Small intestine (tissue), 7 donors: Measurements from ENCODE around the gene NDUFA11. TPM values are rescaled to one million over a fixed set of nuclear protein-coding genes. Genes with fewer than 3 reads are reported as not detected.
A peak's percentile ranks its signal among the peaks of the same experiment; 100 is the strongest.
"Not testable (repeated sequence)": the region's sequence is repeated elsewhere in the genome, so short reads cannot be mapped to it uniquely, and the experiment has no call there.

Experiments
- DNase-seq, 2 donors: peaks; one replicate each; pipeline versions ENCODE4 v3.0.0 to v3.0.0-alpha.2; 2013
- FAIRE-seq: peaks from 2 replicates; lab custom pipeline; 2012; peaks lifted over from hg19 to GRCh38; lab: Jason Lieb, UNC
- H3K27ac ChIP-seq, 3 donors: one replicate each; pipeline ENCODE4 v1.5.1; 2013; ENCODE audit warnings: low read length in 2 of 3, mild to moderate bottlenecking in 2 of 3, control low read depth in 1 of 3, inconsistent platforms in 1 of 3, low read depth in 1 of 3, moderate library complexity in 1 of 3
- H3K27me3 ChIP-seq, 3 donors: one replicate each; pipeline ENCODE4 v1.6.1; 2013; ENCODE audit warnings: low read length in 3 of 3, inconsistent platforms in 1 of 3; ENCODE audit not compliant: control insufficient read depth in 3 of 3, insufficient read depth in 3 of 3
- H3K36me3 ChIP-seq, 3 donors: one replicate each; pipeline ENCODE4 v1.6.1; 2013; ENCODE audit warnings: low read length in 3 of 3, inconsistent platforms in 1 of 3, low read depth in 1 of 3, mild to moderate bottlenecking in 1 of 3, moderate library complexity in 1 of 3; ENCODE audit not compliant: control insufficient read depth in 3 of 3, insufficient read depth in 2 of 3
- H3K4me1 ChIP-seq, 3 donors: one replicate each; pipeline ENCODE4 v1.6.1; 2013; ENCODE audit warnings: low read length in 2 of 3, inconsistent platforms in 1 of 3, low read depth in 1 of 3, mild to moderate bottlenecking in 1 of 3, moderate library complexity in 1 of 3; ENCODE audit not compliant: control insufficient read depth in 3 of 3, insufficient read depth in 2 of 3
- H3K4me3 ChIP-seq, 3 donors: one replicate each; pipeline ENCODE4 v1.5.1; 2013; ENCODE audit warnings: low read length in 3 of 3, control low read depth in 1 of 3, inconsistent platforms in 1 of 3, low read depth in 1 of 3, mild to moderate bottlenecking in 1 of 3, moderate library complexity in 1 of 3
- H3K9me3 ChIP-seq, 2 donors: one replicate each; pipeline ENCODE4 v1.6.1; 2013; ENCODE audit warnings: low read depth in 1 of 2, low read length in 1 of 2; ENCODE audit not compliant: control insufficient read depth in 2 of 2, insufficient read depth in 1 of 2
- WGBS, 3 donors: extraction: QIAGEN DNeasy Blood & Tissue Kit; methylation state at CpG; one replicate each; pipeline ENCODE4 v1.1.7; 2013; 5-methylcytosine and 5-hydroxymethylcytosine counted together
- polyA plus RNA-seq, 4 donors: library from polyadenylated mRNA; stranded (reverse) in 3 of 4; unstranded in 1 of 4; fragments of 200-250 nt in 3 of 4; fragments of 120-200 nt in 1 of 4; gene quantifications; one replicate each; pipeline versions ENCODE4 v1.2.1 to v1.2.3, GENCODE V29; 2013
- donor health status: healthy with polysubstance abuse.
- donor health status: control.
- donor health status: control.
- donor health status: Bipolar disorder and iron deficiency.
- donor health status: healthy.

The NDUFA11 gene
- polyA plus RNA-seq, 4 donors = 187 to 576 (median 476) TPM

DNA sequence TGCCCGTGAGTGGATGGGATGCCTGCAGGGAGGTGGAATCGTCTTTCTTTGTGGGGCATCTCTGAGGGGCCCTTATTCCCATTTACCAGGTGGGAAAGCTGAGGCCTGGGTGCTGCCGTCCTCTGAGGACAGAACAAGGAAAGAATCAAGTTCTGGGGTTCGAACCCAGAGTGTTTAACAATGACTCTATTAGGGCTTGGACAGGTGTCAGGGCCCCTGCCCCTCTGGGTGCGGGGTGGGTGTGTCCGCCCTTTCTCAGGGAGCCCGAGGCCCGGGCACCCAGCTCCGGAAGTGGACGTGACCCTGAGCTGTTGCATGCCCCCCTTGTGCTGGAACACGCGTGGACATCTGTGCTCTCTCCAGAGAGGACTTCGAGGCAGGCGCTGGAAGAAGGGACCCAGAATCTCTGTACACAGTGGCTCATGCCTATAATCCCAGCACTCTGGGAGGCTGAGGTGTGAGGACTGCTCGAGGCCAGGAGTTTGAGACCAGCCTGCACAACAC is 10.8 kb downstream of the NDUFA11 start:
- Histone ChIP-seq H3K36me3 (peaks cover 5 to 40% (median 11%) of the 10 kb centered on the region in 3 donors), H3K4me3 (no peak overlapping the region), H3K9me3 (no peaks in the 10 kb centered on the region), H3K4me1 (peaks cover 0 to 10% (median 0%) of the 10 kb centered on the region in 3 donors), H3K27me3 (peaks cover 0 to 28% (median 0%) of the 10 kb centered on the region in 3 donors), H3K27ac (no peak overlapping the region)
- WGBS, 3 donors = 46 to 57% (median 51%) methylated on average over 15 of the region's 15 CpGs
- DNase-seq = no peak
- no peak for FAIRE-seq

DNA sequence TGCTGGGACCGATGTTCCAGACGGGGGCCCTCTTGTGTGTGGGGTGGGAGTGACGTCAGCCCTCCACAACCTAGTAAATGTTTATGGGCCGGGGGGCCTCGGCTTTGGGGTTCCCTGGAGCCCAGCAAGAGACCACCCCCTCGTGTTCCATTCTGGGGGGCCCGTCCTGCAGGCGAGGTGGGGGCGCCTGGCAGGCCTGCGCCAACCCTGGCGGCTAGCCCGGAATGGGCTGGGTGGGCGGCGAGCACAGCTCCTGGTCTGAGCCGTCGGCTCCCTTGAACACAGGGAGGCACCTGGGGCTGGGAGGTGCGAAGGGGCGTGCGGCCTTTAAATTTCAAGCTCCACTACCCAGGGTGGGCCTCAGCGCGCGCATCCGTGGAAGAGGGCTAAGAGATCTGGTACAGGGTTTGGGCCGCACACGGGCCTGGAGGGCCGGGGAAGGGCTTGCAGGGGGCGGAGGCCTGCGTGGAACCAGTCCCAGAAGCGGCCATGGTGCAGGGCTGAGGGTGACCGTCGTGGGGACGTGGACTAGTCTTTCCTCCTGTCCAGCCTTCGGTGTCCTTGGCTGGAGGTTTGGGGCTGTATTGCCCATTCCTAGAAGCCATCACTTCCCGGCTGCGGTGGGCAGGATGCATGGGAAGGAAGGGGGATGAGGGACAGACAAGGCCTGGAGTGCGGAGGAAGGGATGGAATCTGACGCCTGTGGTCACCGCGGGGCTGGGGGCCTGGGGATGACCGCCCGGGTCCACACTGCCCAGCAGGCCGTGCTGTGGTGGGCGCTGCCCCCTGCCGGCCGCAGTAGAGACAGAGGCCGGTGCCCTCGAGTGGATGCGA is 11.4 kb downstream of the NDUFA11 start:
- FAIRE-seq (no peak), DNase-seq (peak in 1 of 2 donors; percentile 35)
- Histone ChIP-seq H3K36me3 (peaks cover 5 to 34% (median 11%) of the 10 kb centered on the region in 3 donors), H3K27ac (no peak overlapping the region), H3K4me1 (peaks cover 0 to 10% (median 0%) of the 10 kb centered on the region in 3 donors), H3K27me3 (peaks cover 0 to 28% (median 0%) of the 10 kb centered on the region in 3 donors), H3K4me3 (no peak overlapping the region), H3K9me3 (no peaks in the 10 kb centered on the region)
- WGBS, 3 donors = 3 to 11% (median 11%) methylated on average over 47 to 48 of the region's 48 CpGs

DNA sequence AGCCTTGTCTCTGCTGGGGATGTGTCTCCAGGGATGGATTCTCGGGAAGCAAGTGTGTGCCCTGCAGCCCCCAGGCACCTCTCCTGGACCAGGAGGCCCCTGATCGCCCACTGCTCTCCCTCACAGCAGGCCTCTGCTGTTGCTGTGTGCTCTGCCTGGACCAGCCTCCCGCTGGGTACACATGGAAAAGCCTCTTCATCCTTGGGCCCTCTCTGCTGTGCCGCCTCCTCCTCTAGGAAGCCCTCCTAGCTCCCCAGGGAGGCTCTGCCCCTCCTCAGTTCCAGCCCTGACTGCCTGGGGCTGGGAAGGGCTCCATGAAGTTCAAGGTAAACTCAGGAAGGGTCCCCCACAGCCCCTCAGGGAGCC is 12.0 kb downstream of the NDUFA11 start:
- H3K36me3 ChIP-seq = peaks cover 5 to 28% (median 11%) of the 10 kb centered on the region in 3 donors
- H3K27me3 ChIP-seq = peaks cover 0 to 28% (median 0%) of the 10 kb centered on the region in 3 donors
- H3K9me3 ChIP-seq = no peaks in the 10 kb centered on the region
- FAIRE-seq (no peak), DNase-seq (no peak)
- 33 to 64% (median 58%) methylated on average over 3 to 4 of the region's 4 CpGs for WGBS, 3 donors
- H3K27ac ChIP-seq = no peak overlapping the region
- H3K4me1 ChIP-seq = peaks cover 0 to 10% (median 0%) of the 10 kb centered on the region in 3 donors
- no peak overlapping the region for H3K4me3 ChIP-seq

GRCh38 chr19:5890099-5890498 is 13.5 kb downstream of the NDUFA11 start:
- 55 to 69% (median 66%) methylated on average over 9 to 10 of the region's 10 CpGs for WGBS, 3 donors
- Histone ChIP-seq H3K27me3 (peaks cover 0 to 28% (median 0%) of the 10 kb centered on the region in 3 donors), H3K9me3 (no peaks in the 10 kb centered on the region), H3K27ac (peak overlapping the region in 1 of 3 donors; percentile 11), H3K4me1 (peaks cover 0 to 10% (median 0%) of the 10 kb centered on the region in 3 donors), H3K4me3 (no peak overlapping the region), H3K36me3 (peaks cover 0 to 14% (median 0%) of the 10 kb centered on the region in 3 donors)
- DNase-seq (no peak), FAIRE-seq (no peak)

DNA sequence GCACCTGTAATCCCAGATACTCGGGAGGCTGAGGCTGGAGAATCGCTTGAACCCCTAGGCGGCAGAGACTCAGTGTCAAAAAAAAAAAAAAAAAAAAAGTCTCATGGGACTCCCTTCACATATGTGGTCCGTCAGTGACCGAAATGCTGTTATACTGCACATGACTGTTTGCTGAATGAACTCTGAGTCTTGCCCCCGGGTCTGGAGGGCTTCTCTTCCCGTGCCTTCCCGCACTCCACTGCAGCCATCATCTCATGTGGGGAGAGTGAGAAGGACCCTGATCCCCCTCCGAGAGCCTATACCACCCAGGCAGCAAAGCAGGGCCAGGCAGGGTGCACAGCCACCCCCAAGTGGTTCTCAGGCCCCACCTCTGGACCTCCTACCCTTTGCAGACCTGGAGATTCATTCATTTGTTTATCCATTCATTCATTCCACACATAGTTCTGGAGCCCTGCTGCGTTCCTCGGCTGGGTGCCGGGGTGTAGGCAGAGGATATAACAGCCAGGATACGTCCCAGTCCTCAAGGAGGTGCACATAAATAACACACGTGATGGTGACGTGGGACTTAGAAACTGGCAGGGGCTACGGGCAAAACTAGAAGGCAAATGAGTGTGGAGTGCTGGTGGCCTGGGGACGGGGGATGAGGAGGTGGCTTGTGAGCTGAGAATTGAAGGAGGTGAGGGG is 14.2 kb downstream of the NDUFA11 start:
- DNase-seq (no peak), FAIRE-seq (no peak)
- H3K4me3 ChIP-seq = no peak overlapping the region
- no peaks in the 10 kb centered on the region for H3K9me3 ChIP-seq
- H3K36me3 ChIP-seq = peaks cover 0 to 7% (median 0%) of the 10 kb centered on the region in 3 donors
- peaks cover 0 to 10% (median 0%) of the 10 kb centered on the region in 3 donors for H3K4me1 ChIP-seq
- 54 to 61% (median 54%) methylated on average over 17 of the region's 17 CpGs for WGBS, 3 donors
- peaks cover 0 to 28% (median 0%) of the 10 kb centered on the region in 3 donors for H3K27me3 ChIP-seq
- peak overlapping the region in 1 of 3 donors; percentile 11 for H3K27ac ChIP-seq

GRCh38 chr19:5884065-5884811 is 19.4 kb downstream of the NDUFA11 start:
- WGBS, 3 donors = 70 to 81% (median 76%) methylated on average over 11 of the region's 11 CpGs
- not testable (repeated sequence) for H3K9me3 ChIP-seq, H3K27ac ChIP-seq, DNase-seq, H3K36me3 ChIP-seq, H3K27me3 ChIP-seq, H3K4me3 ChIP-seq, FAIRE-seq
- peaks cover 0 to 14% (median 0%) of the 10 kb centered on the region in 3 donors for H3K4me1 ChIP-seq

- H3K4me3 ChIP-seq, H3K9me3 ChIP-seq, H3K27me3 ChIP-seq, DNase-seq, H3K27ac ChIP-seq, FAIRE-seq, H3K36me3 ChIP-seq: not testable (repeated sequence)
- 64 to 77% (median 69%) methylated on average over 13 of the region's 13 CpGs for WGBS, 3 donors
- peaks cover 0 to 14% (median 0%) of the 10 kb centered on the region in 3 donors for H3K4me1 ChIP-seq
Observed at GRCh38 chr19:5883157-5883873, 20.3 kb downstream of the NDUFA11 start.
